HUES48 (cell line): Measurements from ENCODE around the gene CXorf65.
A peak's percentile ranks its signal among the peaks of the same experiment; 100 is the strongest.

Source experiments
- H3K27ac ChIP-seq: one replicate; pipeline ENCODE4 v1.7.0; 2013; ENCODE audit warnings: low read depth, low read length, inconsistent platforms
- H3K27me3 ChIP-seq: 2 replicates; pipeline ENCODE4 v1.6.1; 2013; ENCODE audit warnings: mild to moderate bottlenecking, low read length; ENCODE audit not compliant: control insufficient read depth, insufficient read depth
- H3K36me3 ChIP-seq: 2 replicates; pipeline ENCODE4 v1.6.1; 2013; ENCODE audit warnings: low read length; ENCODE audit not compliant: control insufficient read depth, insufficient read depth
- H3K4me1 ChIP-seq: 2 replicates; pipeline ENCODE4 v1.6.1; 2013; ENCODE audit warnings: mild to moderate bottlenecking, low read length; ENCODE audit not compliant: control insufficient read depth, insufficient read depth
- H3K4me3 ChIP-seq: 2 replicates; pipeline ENCODE4 v1.5.1; 2013; ENCODE audit warnings: mild to moderate bottlenecking, low read depth, low read length
- H3K9ac ChIP-seq: 2 replicates; pipeline ENCODE4 v1.6.1; 2013; ENCODE audit warnings: mild to moderate bottlenecking, low read depth, low read length, moderate library complexity
- H3K9me3 ChIP-seq: 2 replicates; pipeline ENCODE4 v1.6.1; 2013; ENCODE audit warnings: low read length; ENCODE audit not compliant: control insufficient read depth, insufficient read depth

CXorf65 gene

GRCh38 chrX:71095981-71096759 lies 10.4 kb downstream of the CXorf65 start:
- H3K4me3 ChIP-seq, result peak overlapping the region; percentile 81
- no peaks in the 10 kb centered on the region; the same call in 1 of the 2 replicates for H3K36me3 ChIP-seq
- peak overlapping the region; percentile 67 for H3K27ac ChIP-seq
- 0 out of 2 replicates have a peak overlapping the region, but pooled peaks have one; percentile 22 for H3K9ac ChIP-seq
- peaks cover 15% of the 10 kb centered on the region; the same call in 1 of the 2 replicates for H3K4me1 ChIP-seq
- peaks cover 23% of the 10 kb centered on the region for H3K9me3 ChIP-seq
- H3K27me3 ChIP-seq, result peaks cover 8% of the 10 kb centered on the region; the same call in 1 of the 2 replicates

GRCh38 chrX:71095555-71095980 lies 11.0 kb downstream of the CXorf65 start, which contains the start of gene FOXO4:
Gene FOXO4, plus strand, starts transcription at chrX:71095851. Its CDS starts 678 bp downstream, at chrX:71096529.
- peaks cover 25% of the 10 kb centered on the region for H3K9me3 ChIP-seq
- peaks cover 9% of the 10 kb centered on the region; the same call in 1 of the 2 replicates for H3K4me1 ChIP-seq
- no peaks in the 10 kb centered on the region for H3K36me3 ChIP-seq
- peaks cover 8% of the 10 kb centered on the region; the same call in 1 of the 2 replicates for H3K27me3 ChIP-seq
- H3K27ac ChIP-seq, result peak within 1 kb of the TSS; percentile 67
- peak within 1 kb of the TSS; percentile 81 for H3K4me3 ChIP-seq
- H3K9ac ChIP-seq, result 0 out of 2 replicates have a peak within 1 kb of the TSS, but pooled peaks have one; percentile 22

DNA sequence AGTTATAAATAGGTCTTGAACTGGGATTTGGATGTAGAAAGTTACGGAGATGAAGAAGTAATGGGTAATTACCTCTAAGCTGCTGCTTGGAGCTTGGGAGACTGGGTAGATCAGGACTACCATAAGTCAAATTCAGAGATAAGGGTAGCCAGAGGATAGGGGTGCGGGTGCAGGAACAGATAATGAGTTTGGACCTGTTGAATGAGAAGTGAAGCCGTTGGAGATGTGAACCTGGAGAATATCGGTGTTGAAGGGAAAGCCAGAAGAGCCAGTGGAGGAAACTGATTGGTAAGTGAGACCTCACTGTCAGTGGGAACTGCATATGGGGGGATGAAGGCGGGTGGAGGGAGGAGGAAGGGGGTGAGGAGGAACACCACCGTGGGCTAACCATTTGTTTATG lies 11.5 kb downstream of the CXorf65 start:
- Histone ChIP-seq H3K9ac (no peak overlapping the region), H3K9me3 (peaks cover 25% of the 10 kb centered on the region), H3K27ac (no peak overlapping the region), H3K36me3 (no peaks in the 10 kb centered on the region), H3K4me3 (peak overlapping the region; percentile 70), H3K27me3 (peaks cover 8% of the 10 kb centered on the region; the same call in 1 of the 2 replicates), H3K4me1 (peaks cover 6% of the 10 kb centered on the region; the same call in 1 of the 2 replicates)

- peaks cover 27% of the 10 kb centered on the region for H3K9me3 ChIP-seq
- H3K4me3 ChIP-seq, result no peak overlapping the region
- H3K36me3 ChIP-seq, result no peaks in the 10 kb centered on the region
- H3K9ac ChIP-seq, result no peak overlapping the region
- no peaks in the 10 kb centered on the region for H3K27me3 ChIP-seq
- no peaks in the 10 kb centered on the region for H3K4me1 ChIP-seq
- H3K27ac ChIP-seq, result no peak overlapping the region
Measured at GRCh38 chrX:71091263-71091662, 15.3 kb downstream of the CXorf65 start.

GRCh38 chrX:71085900-71086299 lies 20.6 kb downstream of the CXorf65 start:
- no peak overlapping the region for H3K4me3 ChIP-seq
- no peaks in the 10 kb centered on the region for H3K27me3 ChIP-seq
- no peaks in the 10 kb centered on the region for H3K4me1 ChIP-seq
- peaks cover 17% of the 10 kb centered on the region for H3K9me3 ChIP-seq
- H3K36me3 ChIP-seq, result no peaks in the 10 kb centered on the region
- no peak overlapping the region for H3K27ac ChIP-seq
- no peak overlapping the region for H3K9ac ChIP-seq

GRCh38 chrX:71082822-71083221 lies 23.7 kb downstream of the CXorf65 start:
- no peaks in the 10 kb centered on the region for H3K4me1 ChIP-seq
- peaks cover 16% of the 10 kb centered on the region for H3K9me3 ChIP-seq

DNA sequence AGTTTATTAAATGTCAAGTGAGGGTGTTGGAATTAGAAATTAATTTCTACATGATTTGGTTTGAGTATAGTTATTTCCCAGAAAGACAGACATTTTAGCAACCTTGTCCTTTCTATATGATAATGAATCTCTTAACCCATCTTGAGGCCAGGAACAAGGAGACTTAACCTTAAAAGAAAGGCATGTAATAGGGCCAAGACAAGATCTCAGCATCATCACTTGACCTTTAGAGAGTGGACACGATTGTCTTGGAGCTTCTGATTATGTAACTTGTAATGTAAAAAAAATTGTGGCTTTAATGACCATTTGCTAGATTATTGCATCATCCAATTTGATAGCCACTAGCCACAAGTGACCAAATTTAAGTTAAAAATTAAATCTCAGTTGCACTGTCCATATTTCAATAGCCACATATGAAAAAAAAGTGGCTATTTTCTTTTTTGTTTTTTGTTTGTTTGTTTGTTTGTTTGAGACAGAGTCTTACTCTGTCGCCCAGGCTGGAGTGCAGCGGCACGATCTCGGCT lies 24.4 kb downstream of the CXorf65 start:
- Histone ChIP-seq H3K4me1 (no peaks in the 10 kb centered on the region), H3K4me3 (no peak overlapping the region), H3K27me3 (no peaks in the 10 kb centered on the region), H3K9ac (no peak overlapping the region), H3K9me3 (peaks cover 16% of the 10 kb centered on the region), H3K36me3 (no peaks in the 10 kb centered on the region), H3K27ac (no peak overlapping the region)

More at GRCh38 chrX:71082822-71083221, 23.7 kb downstream of the CXorf65 start:
- Histone ChIP-seq H3K9ac (no peak overlapping the region), H3K36me3 (no peaks in the 10 kb centered on the region), H3K27ac (no peak overlapping the region), H3K27me3 (no peaks in the 10 kb centered on the region), H3K4me3 (no peak overlapping the region)

- Histone ChIP-seq H3K36me3 (no peaks in the 10 kb centered on the region), H3K9me3 (peaks cover 16% of the 10 kb centered on the region), H3K27me3 (no peaks in the 10 kb centered on the region), H3K4me3 (no peak overlapping the region), H3K9ac (no peak overlapping the region), H3K4me1 (no peaks in the 10 kb centered on the region), H3K27ac (no peak overlapping the region)
Measured at GRCh38 chrX:71081330-71082123, 25.0 kb downstream of the CXorf65 start.

DNA sequence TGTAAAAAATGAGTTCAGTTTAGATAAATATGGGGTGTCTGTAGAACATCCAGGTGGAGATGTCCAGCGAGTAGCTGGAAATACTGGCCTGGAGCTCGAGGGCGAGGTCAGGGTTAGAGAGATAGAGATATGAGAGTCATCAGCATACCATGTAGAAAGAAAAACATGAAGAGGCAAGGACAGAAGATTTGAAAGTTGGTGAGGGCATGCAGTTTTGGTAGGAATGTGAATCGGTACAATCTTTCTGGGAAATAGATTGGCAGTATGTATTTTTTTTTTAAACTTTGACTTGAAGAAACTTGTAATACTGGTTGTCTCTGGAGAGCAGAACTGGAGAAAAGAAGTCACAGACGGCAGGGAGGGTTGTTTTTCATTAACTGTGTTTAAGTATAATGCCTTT lies 36.0 kb downstream of the CXorf65 start:
- Histone ChIP-seq H3K27ac (no peak overlapping the region), H3K9ac (no peak overlapping the region), H3K36me3 (peaks cover 4% of the 10 kb centered on the region; the same call in 1 of the 2 replicates), H3K9me3 (peaks cover 31% of the 10 kb centered on the region), H3K4me3 (no peak overlapping the region), H3K4me1 (no peaks in the 10 kb centered on the region), H3K27me3 (no peaks in the 10 kb centered on the region)

GRCh38 chrX:71068044-71068918 lies 38.3 kb downstream of the CXorf65 start, which contains the start of gene SNX12:
Gene SNX12, minus strand, starts transcription at chrX:71068334. Its CDS starts 28 bp downstream, at chrX:71068306.
- Histone ChIP-seq H3K27ac (peak within 1 kb of the TSS; percentile 86), H3K4me3 (peak within 1 kb of the TSS; percentile 88), H3K9ac (peak within 1 kb of the TSS; percentile 54), H3K9me3 (peaks cover 26% of the 10 kb centered on the region), H3K4me1 (no peaks in the 10 kb centered on the region), H3K27me3 (no peaks in the 10 kb centered on the region), H3K36me3 (peaks cover 9% of the 10 kb centered on the region; the same call in 1 of the 2 replicates)
